Occipital lobe (tissue), 2 donors: ENCODE results near the gene TOR4A. TPM values are rescaled to one million over a fixed set of nuclear protein-coding genes. Genes with fewer than 3 reads are reported as not detected.
"Not testable (repeated sequence)": the region's sequence is repeated elsewhere in the genome, so short reads cannot be mapped to it uniquely, and the experiment has no call there.

Experiments
- DNase-seq: peaks from one replicate; lab custom pipeline; 2025; lab: John Stamatoyannopoulos, UW
- total RNA-seq: library from RNA; depleted of rRNA; stranded (reverse); fragments of >200 nt; gene quantifications from one replicate; pipeline ENCODE4 v1.2.3, GENCODE V29; 2014

The TOR4A gene
- total RNA-seq, 1 donor from 2014 or later, result 0.31 TPM

- DNase-seq, result peak; percentile 72
Measured at GRCh38 chr9:137237759-137238726, 39.5 kb upstream of the TOR4A start.

GRCh38 chr9:137239541-137240200 lies 37.9 kb upstream of the TOR4A start:
- DNase-seq, result not testable (repeated sequence)

- peak; percentile 67 for DNase-seq
Measured at GRCh38 chr9:137240318-137240840, 37.1 kb upstream of the TOR4A start.

GRCh38 chr9:137240841-137241489 lies 36.6 kb upstream of the TOR4A start, which contains the start of gene TUBB4B:
Gene TUBB4B (plus strand): TSS chr9:137241287. CDS start chr9:137241361, 74 bp downstream.
- peak; percentile 98 for DNase-seq

GRCh38 chr9:137241490-137242268 lies 35.8 kb upstream of the TOR4A start:
- DNase-seq, result no peak

- no peak for DNase-seq
Measured at GRCh38 chr9:137242269-137243203, 35.0 kb upstream of the TOR4A start.

- not testable (repeated sequence) for DNase-seq
Measured at GRCh38 chr9:137243266-137243625, 34.3 kb upstream of the TOR4A start.

GRCh38 chr9:137243626-137244485 lies 33.7 kb upstream of the TOR4A start:
- DNase-seq, result no peak

- DNase-seq, result no peak
Measured at GRCh38 chr9:137244486-137245449, 32.8 kb upstream of the TOR4A start.

GRCh38 chr9:137245450-137246421 lies 31.8 kb upstream of the TOR4A start:
- DNase-seq, result no peak

- no peak for DNase-seq
Measured at GRCh38 chr9:137247135-137247915, 30.2 kb upstream of the TOR4A start.

GRCh38 chr9:137247916-137248175 lies 29.7 kb upstream of the TOR4A start:
- DNase-seq, result no peak

GRCh38 chr9:137250329-137251193 lies 27.0 kb upstream of the TOR4A start:
- DNase-seq, result no peak

- DNase-seq, result no peak
Measured at GRCh38 chr9:137251194-137251461, 26.4 kb upstream of the TOR4A start, which contains the start of gene STPG3. Gene STPG3 (plus strand): TSS chr9:137251286. CDS start chr9:137251287, 1 bp downstream.
